T-helper 17 cell (primary cell): ENCODE measurements around the gene CLSTN1. TPM values are rescaled to one million over a fixed set of nuclear protein-coding genes. Genes with fewer than 3 reads are reported as not detected.
A peak's percentile ranks its signal among the peaks of the same experiment; 100 is the strongest.
"Not testable (repeated sequence)": the region's sequence is repeated elsewhere in the genome, so short reads cannot be mapped to it uniquely, and the experiment has no call there.

Experiments used
- ATAC-seq: fragments of 150-1000 bp; cut with Tn5 transposase; 2 replicates; pipeline ENCODE4 v1.10.0; 2021; ENCODE audit warnings: mild to moderate bottlenecking, moderate library complexity
- DNase-seq, 3 donors: peaks; one replicate each; pipeline versions ENCODE4 v3.0.0 to v3.0.0-alpha.2; 2020 to 2021
- H3K9me3 ChIP-seq: one replicate; pipeline ENCODE4 v1.7.0; 2013; ENCODE audit warnings: low read length, mild to moderate bottlenecking; ENCODE audit not compliant: control insufficient read depth, poor library complexity, severe bottlenecking
- H3K27ac Mint-ChIP-seq: one replicate; pipeline ENCODE4 v1.8.0; 2022; ENCODE audit warnings: mild to moderate bottlenecking, moderate library complexity, mixed read lengths
- H3K27me3 Mint-ChIP-seq: one replicate; pipeline ENCODE4 v1.8.0; 2022; ENCODE audit warnings: mixed read lengths
- H3K36me3 Mint-ChIP-seq: one replicate; pipeline ENCODE4 v1.8.0; 2022; ENCODE audit warnings: low read depth, mixed read lengths
- H3K4me1 Mint-ChIP-seq: one replicate; pipeline ENCODE4 v1.8.0; 2022; ENCODE audit warnings: mild to moderate bottlenecking, mixed read lengths
- H3K4me3 Mint-ChIP-seq: one replicate; pipeline ENCODE4 v1.8.0; 2022; ENCODE audit warnings: mild to moderate bottlenecking, moderate library complexity, mixed read lengths
- total RNA-seq, 4 donors: library from RNA in 2 of 4; stranded (reverse) in 2 of 4; gene quantifications; one replicate each; pipeline ENCODE4 v1.2.3 and lab custom pipeline; 2022 to 2026

Gene CLSTN1
- total RNA-seq, 2 donors from 2014 or later, result 86.3 to 91.5 TPM

DNA sequence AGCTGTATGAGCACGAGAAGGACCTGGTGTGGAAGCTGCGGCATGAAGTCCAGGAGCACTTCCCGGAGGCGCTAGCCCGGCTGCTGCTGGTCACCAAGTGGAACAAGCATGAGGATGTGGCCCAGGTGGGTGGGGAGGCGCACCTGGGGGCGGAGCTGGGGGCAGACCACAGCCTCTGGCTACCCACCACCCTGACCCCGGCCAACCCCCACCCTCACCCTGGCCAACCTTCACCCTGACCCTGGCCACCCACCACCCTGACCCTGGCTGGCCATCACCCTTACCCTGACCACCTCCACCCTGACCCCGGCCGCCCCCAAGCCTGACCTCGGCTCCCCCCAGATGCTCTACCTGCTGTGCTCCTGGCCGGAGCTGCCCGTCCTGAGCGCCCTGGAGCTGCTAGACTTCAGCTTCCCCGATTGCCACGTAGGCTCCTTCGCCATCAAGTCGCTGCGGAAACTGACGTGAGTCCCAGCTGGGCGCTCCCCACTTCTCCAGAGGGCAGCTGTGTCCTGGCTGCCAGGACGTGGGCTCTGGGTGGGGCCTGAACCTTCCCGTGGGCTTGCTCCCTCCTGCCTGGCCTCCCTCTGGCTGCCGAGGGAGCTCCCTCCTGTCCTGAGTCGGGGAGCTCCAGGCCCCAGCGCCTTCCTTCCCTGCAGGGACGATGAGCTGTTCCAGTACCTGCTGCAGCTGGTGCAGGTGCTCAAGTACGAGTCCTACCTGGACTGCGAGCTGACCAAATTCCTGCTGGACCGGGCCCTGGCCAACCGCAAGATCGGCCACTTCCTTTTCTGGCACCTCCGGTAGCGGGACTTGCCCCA, 102.8 kb downstream of the CLSTN1 start:
- Mint-ChIP-seq H3K4me1 (peaks cover 34% of the 10 kb centered on the region), H3K4me3 (peak overlapping the region; percentile 77), H3K27ac (peak overlapping the region; percentile 97), H3K27me3 (no peaks in the 10 kb centered on the region), H3K36me3 (peaks cover 9% of the 10 kb centered on the region)
- ATAC-seq (no peak), DNase-seq (no peak)
- no peaks in the 10 kb centered on the region for H3K9me3 ChIP-seq

GRCh38 chr1:9719978-9720722, 103.6 kb downstream of the CLSTN1 start:
- Mint-ChIP-seq H3K36me3 (peaks cover 9% of the 10 kb centered on the region), H3K27ac (peak overlapping the region; percentile 97), H3K27me3 (no peaks in the 10 kb centered on the region), H3K4me3 (peak overlapping the region; percentile 77), H3K4me1 (peaks cover 36% of the 10 kb centered on the region)
- H3K9me3 ChIP-seq, result no peaks in the 10 kb centered on the region
- ATAC-seq (no peak), DNase-seq (no peak)

DNA sequence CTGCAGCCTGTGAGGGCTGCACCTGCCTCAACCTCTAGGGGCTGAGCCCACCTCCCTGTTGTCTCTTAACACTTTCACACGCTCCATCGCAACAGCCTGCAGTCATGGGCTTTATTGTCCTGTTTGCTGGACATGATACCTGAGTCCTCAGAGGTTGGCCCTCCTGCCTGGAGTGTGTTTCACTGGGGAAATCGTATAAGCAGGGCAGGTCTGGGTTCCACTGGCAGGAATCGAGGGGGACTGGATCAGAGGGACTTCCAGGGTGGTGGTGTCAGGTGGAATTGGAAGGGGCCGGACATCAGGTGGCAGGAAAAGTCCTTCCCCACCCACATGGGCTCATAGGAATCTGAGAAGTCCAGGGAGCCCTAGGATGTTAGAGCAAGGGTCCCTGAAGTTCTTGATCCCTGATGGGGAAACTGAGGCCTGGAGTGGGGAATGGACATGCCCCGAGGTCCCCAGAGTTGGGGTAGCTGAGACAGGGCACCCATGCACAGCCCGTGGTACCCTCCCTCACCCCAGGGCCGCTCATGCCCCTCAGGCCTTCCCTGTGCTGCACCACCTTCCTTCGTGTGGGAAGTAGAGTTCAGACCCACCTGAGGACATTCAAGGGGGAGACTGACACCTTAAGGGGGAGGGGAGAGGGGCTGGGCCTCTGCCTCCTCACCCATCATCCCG, 105.6 kb downstream of the CLSTN1 start:
- no peak for ATAC-seq
- Mint-ChIP-seq H3K27ac (peak overlapping the region; percentile 97), H3K4me3 (peak overlapping the region; percentile 93), H3K27me3 (no peaks in the 10 kb centered on the region), H3K36me3 (peaks cover 9% of the 10 kb centered on the region), H3K4me1 (peaks cover 30% of the 10 kb centered on the region)
- DNase-seq, result no peak
- no peaks in the 10 kb centered on the region for H3K9me3 ChIP-seq

- Mint-ChIP-seq H3K27me3 (no peaks in the 10 kb centered on the region), H3K4me3 (peak overlapping the region; percentile 93), H3K36me3 (peaks cover 9% of the 10 kb centered on the region), H3K27ac (peak overlapping the region; percentile 97), H3K4me1 (peaks cover 30% of the 10 kb centered on the region)
- H3K9me3 ChIP-seq, result no peaks in the 10 kb centered on the region
- ATAC-seq (peak; percentile 85), DNase-seq (peak; percentile 66 to 78 (median 69))
Measured at GRCh38 chr1:9717193-9718005, 106.4 kb downstream of the CLSTN1 start.

DNA sequence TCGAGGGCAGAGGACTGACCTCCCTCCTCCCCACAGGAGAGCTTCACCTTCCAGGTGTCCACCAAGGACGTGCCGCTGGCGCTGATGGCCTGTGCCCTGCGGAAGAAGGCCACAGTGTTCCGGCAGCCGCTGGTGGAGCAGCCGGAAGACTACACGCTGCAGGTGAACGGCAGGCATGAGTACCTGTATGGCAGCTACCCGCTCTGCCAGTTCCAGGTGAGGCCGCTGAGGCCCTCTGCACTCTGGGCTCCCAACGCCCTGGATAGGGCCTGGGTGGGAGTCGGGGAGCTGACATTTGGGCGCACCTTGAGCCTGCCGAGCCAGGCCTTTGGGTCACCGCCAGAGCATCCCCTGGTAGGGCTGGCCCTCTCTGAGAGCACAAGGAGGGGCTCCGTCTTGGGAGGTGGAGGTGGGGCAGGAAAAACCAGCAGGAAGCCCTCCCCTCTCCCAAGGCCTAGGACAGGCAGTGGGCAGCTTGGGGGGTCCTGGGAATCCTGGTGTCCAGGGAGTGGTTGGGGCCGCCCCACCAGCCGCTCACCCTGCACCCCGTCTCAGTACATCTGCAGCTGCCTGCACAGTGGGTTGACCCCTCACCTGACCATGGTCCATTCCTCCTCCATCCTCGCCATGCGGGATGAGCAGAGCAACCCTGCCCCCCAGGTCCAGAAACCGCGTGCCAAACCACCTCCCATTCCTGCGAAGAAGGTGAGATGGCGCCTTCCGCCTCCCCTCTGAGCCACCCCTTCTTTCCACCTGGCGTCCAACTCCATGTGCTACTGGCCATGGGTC, 107.2 kb downstream of the CLSTN1 start:
- peaks cover 9% of the 10 kb centered on the region for H3K36me3 Mint-ChIP-seq
- peak overlapping the region; percentile 97 for H3K27ac Mint-ChIP-seq
- ATAC-seq (no peak), DNase-seq (no peak)
- H3K4me1 Mint-ChIP-seq, result peaks cover 30% of the 10 kb centered on the region
- H3K27me3 Mint-ChIP-seq, result no peaks in the 10 kb centered on the region
- no peaks in the 10 kb centered on the region for H3K9me3 ChIP-seq
- peak overlapping the region; percentile 93 for H3K4me3 Mint-ChIP-seq

DNA sequence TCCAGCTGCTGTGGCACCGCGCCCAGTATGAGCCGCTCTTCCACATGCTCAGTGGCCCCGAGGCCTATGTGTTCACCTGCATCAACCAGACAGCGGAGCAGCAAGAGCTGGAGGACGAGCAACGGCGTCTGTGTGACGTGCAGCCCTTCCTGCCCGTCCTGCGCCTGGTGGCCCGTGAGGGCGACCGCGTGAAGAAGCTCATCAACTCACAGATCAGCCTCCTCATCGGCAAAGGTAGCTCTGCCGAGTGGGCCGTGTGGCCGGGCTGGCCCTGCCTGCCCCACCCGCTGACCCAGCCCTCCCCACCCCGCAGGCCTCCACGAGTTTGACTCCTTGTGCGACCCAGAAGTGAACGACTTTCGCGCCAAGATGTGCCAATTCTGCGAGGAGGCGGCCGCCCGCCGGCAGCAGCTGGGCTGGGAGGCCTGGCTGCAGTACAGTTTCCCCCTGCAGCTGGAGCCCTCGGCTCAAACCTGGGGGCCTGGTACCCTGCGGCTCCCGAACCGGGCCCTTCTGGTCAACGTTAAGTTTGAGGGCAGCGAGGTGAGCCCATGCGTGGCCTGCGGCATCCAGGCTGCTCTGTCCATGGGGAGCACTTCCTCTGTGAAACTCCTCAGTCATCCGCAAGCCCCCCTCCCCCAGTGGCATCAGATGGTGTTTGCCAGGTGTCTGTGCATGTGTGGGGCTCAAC, 108.1 kb downstream of the CLSTN1 start:
- no peaks in the 10 kb centered on the region for H3K9me3 ChIP-seq
- DNase-seq (peak in 2 of 3 donors; percentile 42 to 48), ATAC-seq (peak; percentile 23)
- Mint-ChIP-seq H3K4me1 (peaks cover 28% of the 10 kb centered on the region), H3K27me3 (no peaks in the 10 kb centered on the region), H3K4me3 (peak overlapping the region; percentile 93), H3K36me3 (peaks cover 9% of the 10 kb centered on the region), H3K27ac (peak overlapping the region; percentile 97)

DNA sequence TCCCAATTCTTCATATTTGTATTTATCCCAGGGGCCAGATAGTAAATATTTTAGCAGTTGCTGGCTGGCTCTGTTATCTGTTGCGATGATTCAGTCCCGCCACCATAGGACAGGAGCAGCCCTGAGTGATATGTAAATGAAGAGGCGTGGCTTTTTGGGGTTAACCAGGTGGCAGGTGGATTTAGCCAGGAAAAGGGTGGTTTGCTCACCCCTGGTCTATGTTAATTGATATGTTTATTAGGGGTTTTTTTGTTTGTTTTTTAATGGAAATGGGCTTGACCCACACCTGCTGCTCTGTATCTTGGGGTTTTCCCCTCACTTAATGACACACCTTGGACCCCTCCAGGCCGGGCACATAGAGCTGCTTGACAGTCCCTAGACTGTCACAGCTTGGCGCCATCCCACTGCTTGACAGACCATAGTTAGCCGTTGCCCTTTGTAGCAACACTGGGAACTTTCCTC, 109.5 kb downstream of the CLSTN1 start:
- no peaks in the 10 kb centered on the region for H3K9me3 ChIP-seq
- DNase-seq, result peak in 1 of 3 donors; percentile 36

GRCh38 chr1:9712767-9713166, 111.0 kb downstream of the CLSTN1 start:
- not testable (repeated sequence) for H3K36me3 Mint-ChIP-seq, ATAC-seq, H3K27me3 Mint-ChIP-seq, DNase-seq, H3K4me3 Mint-ChIP-seq, H3K9me3 ChIP-seq
- Mint-ChIP-seq H3K4me1 (peaks cover 23% of the 10 kb centered on the region), H3K27ac (peak overlapping the region; percentile 27)

More for the DNA sequence above, 109.5 kb downstream of the CLSTN1 start:
- Mint-ChIP-seq H3K27ac (peak overlapping the region; percentile 90), H3K36me3 (peaks cover 12% of the 10 kb centered on the region), H3K27me3 (no peaks in the 10 kb centered on the region), H3K4me3 (peak overlapping the region; percentile 19), H3K4me1 (peaks cover 27% of the 10 kb centered on the region)
- ATAC-seq, result peak; percentile 36

DNA sequence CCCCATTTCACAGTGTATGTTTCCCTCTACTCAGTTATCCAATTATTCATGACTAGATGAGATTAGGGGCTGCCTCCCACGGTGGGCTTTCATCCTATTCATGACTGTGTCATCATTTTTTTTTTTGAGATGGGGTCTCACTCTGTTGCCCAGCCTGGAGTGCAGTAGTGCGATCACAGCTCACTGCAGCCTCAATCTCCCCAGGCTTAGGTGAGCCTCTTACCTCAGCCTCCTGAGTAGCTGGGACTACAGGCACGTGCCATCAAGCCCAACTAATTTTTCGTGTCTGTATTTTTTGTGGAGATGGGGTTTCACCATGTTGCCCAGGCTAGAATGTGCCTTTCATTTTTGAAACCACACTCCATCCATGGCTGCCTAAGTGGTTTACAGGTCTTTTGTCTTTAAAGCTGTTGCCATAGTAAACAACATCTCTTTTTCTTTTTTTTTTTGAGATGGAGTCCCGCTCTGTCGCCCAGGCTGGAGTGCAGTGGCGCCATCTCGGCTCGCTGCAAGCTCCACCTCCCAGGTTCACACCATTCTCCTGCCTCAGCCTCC, 112.2 kb downstream of the CLSTN1 start:
- no peak overlapping the region for H3K4me3 Mint-ChIP-seq
- peaks cover 3% of the 10 kb centered on the region for H3K36me3 Mint-ChIP-seq

GRCh38 chr1:9710037-9710436, 113.7 kb downstream of the CLSTN1 start:
- ATAC-seq (no peak), DNase-seq (no peak)
- no peak overlapping the region for H3K27ac Mint-ChIP-seq
- peaks cover 3% of the 10 kb centered on the region for H3K36me3 Mint-ChIP-seq
- no peaks in the 10 kb centered on the region for H3K27me3 Mint-ChIP-seq
- no peaks in the 10 kb centered on the region for H3K9me3 ChIP-seq
- H3K4me1 Mint-ChIP-seq, result peaks cover 22% of the 10 kb centered on the region
- H3K4me3 Mint-ChIP-seq, result no peak overlapping the region

More for the DNA sequence above, 112.2 kb downstream of the CLSTN1 start:
- no peaks in the 10 kb centered on the region for H3K9me3 ChIP-seq
- Mint-ChIP-seq H3K27ac (peak overlapping the region; percentile 78), H3K4me1 (peaks cover 18% of the 10 kb centered on the region), H3K27me3 (no peaks in the 10 kb centered on the region)
- ATAC-seq (peak; percentile 20), DNase-seq (no peak)

DNA sequence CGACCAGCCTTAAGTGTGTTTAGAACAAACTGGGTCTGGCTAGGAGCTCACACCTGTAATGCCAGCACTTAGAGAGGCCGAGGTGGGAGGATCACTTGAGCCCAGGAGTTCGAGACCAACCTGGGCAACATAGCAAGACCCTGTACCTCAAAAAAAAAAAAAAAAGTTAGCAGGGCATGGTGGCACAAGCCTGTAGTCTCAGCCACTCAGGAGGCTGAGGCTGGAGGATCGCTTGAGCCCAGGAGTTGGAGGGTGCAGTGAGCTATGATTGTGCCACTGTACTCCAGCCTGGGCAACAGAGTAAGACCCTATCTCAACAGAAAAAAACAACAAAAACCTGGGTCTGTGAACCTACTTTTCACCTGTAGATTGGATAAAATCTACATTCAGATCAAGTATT, 117.6 kb downstream of the CLSTN1 start:
- peak overlapping the region; percentile 80 for H3K27ac Mint-ChIP-seq
- H3K4me3 Mint-ChIP-seq, result no peak overlapping the region
- H3K4me1 Mint-ChIP-seq, result peaks cover 39% of the 10 kb centered on the region
- DNase-seq (no peak), ATAC-seq (no peak)
- H3K27me3 Mint-ChIP-seq, result no peaks in the 10 kb centered on the region
- peaks cover 7% of the 10 kb centered on the region for H3K36me3 Mint-ChIP-seq
- H3K9me3 ChIP-seq, result no peaks in the 10 kb centered on the region
